ENCODE measurements around the gene MSX1.

GRCh38 chr4:4841156-4841555 is 18.3 kb upstream of the MSX1 start:
- TF ChIP-seq CTCF (conservative IDR thresholded peaks at IDR 0.05; ENCODE audit: low read depth in 2 of 2) (no peak), EZH2 (IDR thresholded peaks at IDR 0.05; ENCODE audit: low read depth, unreplicated experiment) (no peak), EZH2phosphoT487 (IDR thresholded peaks at IDR 0.05; ENCODE audit: unreplicated experiment) (no peak), REST (IDR thresholded peaks at IDR 0.05; ENCODE audit: unreplicated experiment) (no peak), POLR2AphosphoS5 (IDR thresholded peaks at IDR 0.05; ENCODE audit: low read depth) (no peak), JUNB (IDR thresholded peaks at IDR 0.05; ENCODE audit: unreplicated experiment) (no peak), STAT1 (IDR thresholded peaks at IDR 0.05; ENCODE audit: unreplicated experiment) (no peak), ETS1 (IDR thresholded peaks at IDR 0.05) (no peak)

Data from GM23338 (cell line).